Left lung (tissue), 10 donors: Measurements from ENCODE around the gene LTA. TPM values are rescaled to one million over a fixed set of nuclear protein-coding genes. Genes with fewer than 3 reads are reported as not detected.

Source experiments
- ATAC-seq: fragments of 200-7000 bp; cut with Tn5 transposase; one replicate; pipeline ENCODE4 v1.9.1; 2020; ENCODE audit warnings: moderate library complexity
- DNase-seq, 4 donors: peaks; one replicate each; pipeline ENCODE4 v3.0.0-alpha.2; 2013 to 2020
- H3K27ac ChIP-seq, 2 donors: fragments of 200-600 bp; sonication (generic) in 1 of 2; one replicate each; pipeline versions ENCODE4 v1.5.0 to v1.8.0; 2020 to 2021
- H3K27me3 ChIP-seq, 2 donors: fragments of 200-600 bp; sonication (generic) in 1 of 2; one replicate each; pipeline versions ENCODE4 v1.5.0 to v1.8.0; 2020 to 2021
- H3K36me3 ChIP-seq, 2 donors: fragments of 200-600 bp; sonication (generic) in 1 of 2; one replicate each; pipeline versions ENCODE4 v1.5.0 to v1.8.0; 2020 to 2021
- H3K4me1 ChIP-seq, 2 donors: fragments of 200-600 bp; one replicate each; pipeline ENCODE4 v1.8.0; 2021
- H3K4me3 ChIP-seq, 2 donors: fragments of 200-600 bp; sonication (generic) in 1 of 2; one replicate each; pipeline versions ENCODE4 v1.5.0 to v1.8.0; 2020 to 2021; ENCODE audit warnings: mild to moderate bottlenecking in 1 of 2
- H3K9me3 ChIP-seq, 2 donors: fragments of 200-600 bp; sonication (generic) in 1 of 2; one replicate each; pipeline versions ENCODE4 v1.5.0 to v1.8.0; 2020 to 2021
- intact Hi-C, 2 donors: fragments of 100-400 bp; cut with DNase I; formaldehyde crosslinking; loops; one replicate each; pipeline versions ENCODE4 v1.11.2 to v1.14.2; 2022
- polyA plus RNA-seq, 6 donors: library from polyadenylated mRNA; unstranded; fragments of 120-200 nt; gene quantifications; one replicate each; pipeline ENCODE4 v1.2.1, GENCODE V29; 2013; ENCODE audit not compliant: insufficient read length in 6 of 6
- total RNA-seq, 2 donors: library from RNA; stranded (reverse); fragmentation: NEBNext Ultra II Directional; extraction: Animal tissue kit (Norgen Biotek cat#: 25700); gene quantifications; one replicate each; pipeline ENCODE4 v1.2.1, GENCODE V29; 2021
- TF ChIP-seq, protein P1 (sequence below), 2 donors: fragments of 200-600 bp; sonication (generic) in 1 of 2; IDR thresholded peaks; one replicate each; pipeline versions ENCODE4 v1.5.0 to v1.8.0; 2021; ENCODE audit warnings: antibody characterized with exemption in 2 of 2
- donor health status: DM: no; HTN: yes; CAD: no.
- donor health status: DM: no; HTN: no; CAD: no.

The LTA gene
- total and polyA plus RNA-seq, 8 donors: 0.17 to 0.65 (median 0.39) TPM

GRCh38 chr6:31597006-31597405 is 24.9 kb downstream of the LTA start:
- no peak overlapping the region for H3K4me3 ChIP-seq
- H3K27ac ChIP-seq: no peak overlapping the region
- peak; percentile 63 for ATAC-seq

DNA sequence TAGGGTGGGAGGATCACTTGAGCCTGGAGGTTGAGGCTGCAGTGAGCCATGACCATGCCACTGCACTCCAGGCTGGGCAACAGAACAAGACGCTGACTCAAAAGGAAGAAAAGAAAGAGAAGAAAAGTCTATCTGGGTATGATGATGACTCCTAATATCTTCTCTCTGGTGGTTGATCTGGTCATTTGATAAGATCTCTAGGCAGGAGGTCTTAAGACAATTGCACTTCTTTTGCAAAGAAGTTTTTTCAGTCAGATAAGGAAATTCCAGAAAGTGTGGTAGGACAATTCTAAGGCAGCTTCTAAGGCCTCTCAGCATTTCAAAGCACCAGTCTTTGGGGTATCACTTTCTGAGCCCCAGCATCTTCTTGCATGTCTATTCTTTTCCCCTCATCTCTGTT is 35.2 kb downstream of the LTA start:
- Histone ChIP-seq H3K4me3 (no peak overlapping the region), H3K27me3 (no peaks in the 10 kb centered on the region), H3K36me3 (no peaks in the 10 kb centered on the region), H3K27ac (no peak overlapping the region), H3K9me3 (no peaks in the 10 kb centered on the region), H3K4me1 (no peaks in the 10 kb centered on the region)
- TF ChIP-seq, protein P1, sequence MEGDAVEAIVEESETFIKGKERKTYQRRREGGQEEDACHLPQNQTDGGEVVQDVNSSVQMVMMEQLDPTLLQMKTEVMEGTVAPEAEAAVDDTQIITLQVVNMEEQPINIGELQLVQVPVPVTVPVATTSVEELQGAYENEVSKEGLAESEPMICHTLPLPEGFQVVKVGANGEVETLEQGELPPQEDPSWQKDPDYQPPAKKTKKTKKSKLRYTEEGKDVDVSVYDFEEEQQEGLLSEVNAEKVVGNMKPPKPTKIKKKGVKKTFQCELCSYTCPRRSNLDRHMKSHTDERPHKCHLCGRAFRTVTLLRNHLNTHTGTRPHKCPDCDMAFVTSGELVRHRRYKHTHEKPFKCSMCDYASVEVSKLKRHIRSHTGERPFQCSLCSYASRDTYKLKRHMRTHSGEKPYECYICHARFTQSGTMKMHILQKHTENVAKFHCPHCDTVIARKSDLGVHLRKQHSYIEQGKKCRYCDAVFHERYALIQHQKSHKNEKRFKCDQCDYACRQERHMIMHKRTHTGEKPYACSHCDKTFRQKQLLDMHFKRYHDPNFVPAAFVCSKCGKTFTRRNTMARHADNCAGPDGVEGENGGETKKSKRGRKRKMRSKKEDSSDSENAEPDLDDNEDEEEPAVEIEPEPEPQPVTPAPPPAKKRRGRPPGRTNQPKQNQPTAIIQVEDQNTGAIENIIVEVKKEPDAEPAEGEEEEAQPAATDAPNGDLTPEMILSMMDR (IDR thresholded peaks at IDR 0.05): no peak
- no peak for ATAC-seq
- DNase-seq: no peak
- intact Hi-C loops: no loop called here

More at GRCh38 chr6:31597006-31597405, 24.9 kb downstream of the LTA start:
- DNase-seq: no peak
- TF ChIP-seq, protein P1 (IDR thresholded peaks at IDR 0.05): peak; percentile 18 to 37
- Histone ChIP-seq H3K9me3 (no peaks in the 10 kb centered on the region), H3K36me3 (no peaks in the 10 kb centered on the region), H3K4me1 (peaks cover 0 to 25% of the 10 kb centered on the region in 2 donors), H3K27me3 (no peaks in the 10 kb centered on the region)
- intact Hi-C loops: loop anchor here (10.0 kb wide), 2 partner anchors 52 to 102 kb away; partner anchors contain the start of genes ATP6V1G2 (in 1 of the 2), DDX39B (in 1 of the 2), MICB (in 1 of the 2) and NFKBIL1 (in 1 of the 2)

- peaks cover 0 to 14% of the 10 kb centered on the region in 2 donors for H3K4me1 ChIP-seq
- no peaks in the 10 kb centered on the region for H3K27me3 ChIP-seq
- H3K9me3 ChIP-seq: no peaks in the 10 kb centered on the region
- no peak overlapping the region for H3K4me3 ChIP-seq
- intact Hi-C loops: no loop called here
- H3K27ac ChIP-seq: no peak overlapping the region
- H3K36me3 ChIP-seq: no peaks in the 10 kb centered on the region
- ATAC-seq: no peak
- TF ChIP-seq, protein P1 (IDR thresholded peaks at IDR 0.05): no peak
- DNase-seq: no peak
These were observed 37.7 kb downstream of the LTA start for GRCh38 chr6:31609519-31610406.

- intact Hi-C loops: no loop called here
- TF ChIP-seq, protein P1 (IDR thresholded peaks at IDR 0.05): no peak
- no peak overlapping the region for H3K27ac ChIP-seq
- no peaks in the 10 kb centered on the region for H3K27me3 ChIP-seq
- H3K9me3 ChIP-seq: no peaks in the 10 kb centered on the region
- ATAC-seq (no peak), DNase-seq (no peak)
- peaks cover 0 to 17% of the 10 kb centered on the region in 2 donors for H3K4me1 ChIP-seq
- no peak overlapping the region for H3K4me3 ChIP-seq
- H3K36me3 ChIP-seq: no peaks in the 10 kb centered on the region
These were observed 38.9 kb downstream of the LTA start for GRCh38 chr6:31610968-31611367.

- intact Hi-C loops: no loop called here
- peak in 1 of 4 donors; percentile 55 for DNase-seq
These were observed 42.1 kb downstream of the LTA start for GRCh38 chr6:31614075-31614619.

More at GRCh38 chr6:31614075-31614619, 42.1 kb downstream of the LTA start:
- Histone ChIP-seq H3K36me3 (no peaks in the 10 kb centered on the region), H3K27me3 (no peaks in the 10 kb centered on the region), H3K27ac (peak overlapping the region; percentile 26 to 89), H3K9me3 (no peaks in the 10 kb centered on the region), H3K4me3 (peak overlapping the region in 1 of 2 donors; percentile 51), H3K4me1 (peaks cover 0 to 29% of the 10 kb centered on the region in 2 donors)
- ATAC-seq: peak; percentile 68
- TF ChIP-seq, protein P1 (IDR thresholded peaks at IDR 0.05): no peak
